Subcutaneous abdominal adipose tissue (tissue), 5 donors: ENCODE measurements around the gene GCK.
"Not testable (repeated sequence)": the region's sequence is repeated elsewhere in the genome, so short reads cannot be mapped to it uniquely, and the experiment has no call there.

Source experiments
- H3K27ac ChIP-seq: one replicate; pipeline ENCODE4 v1.7.0; 2013; ENCODE audit warnings: low read depth, mild to moderate bottlenecking, inconsistent platforms, low read length, moderate library complexity
- H3K27me3 ChIP-seq, 5 donors: one replicate each; pipeline ENCODE4 v1.7.0; 2013; ENCODE audit warnings: low read length in 5 of 5, inconsistent platforms in 1 of 5; ENCODE audit not compliant: control insufficient read depth in 5 of 5, insufficient read depth in 4 of 5
- H3K36me3 ChIP-seq, 5 donors: one replicate each; pipeline ENCODE4 v1.7.0; 2013; ENCODE audit warnings: low read length in 5 of 5; ENCODE audit not compliant: control insufficient read depth in 5 of 5, insufficient read depth in 5 of 5
- H3K4me1 ChIP-seq, 5 donors: one replicate each; pipeline ENCODE4 v1.7.0; 2013; ENCODE audit warnings: low read length in 5 of 5, mild to moderate bottlenecking in 3 of 5, moderate library complexity in 1 of 5; ENCODE audit not compliant: control insufficient read depth in 5 of 5, insufficient read depth in 5 of 5
- H3K4me3 ChIP-seq, 5 donors: one replicate each; pipeline ENCODE4 v1.7.0; 2013; ENCODE audit warnings: low read length in 5 of 5, low read depth in 1 of 5
- H3K9ac ChIP-seq, 5 donors: one replicate each; pipeline ENCODE4 v1.7.0; 2013; ENCODE audit warnings: low read length in 5 of 5, mild to moderate bottlenecking in 4 of 5, moderate library complexity in 3 of 5
- H3K9me3 ChIP-seq, 5 donors: one replicate each; pipeline ENCODE4 v1.7.0; 2013; ENCODE audit warnings: low read length in 5 of 5; ENCODE audit not compliant: control insufficient read depth in 5 of 5
- donor health status: healthy.
- donor health status: healthy.
- donor health status: healthy.
- donor health status: healthy.
- donor health status: healthy.

The GCK gene

GRCh38 chr7:44184206-44184872 lies 4.9 kb downstream of the GCK start:
- no peaks in the 10 kb centered on the region for H3K4me1 ChIP-seq
- H3K36me3 ChIP-seq = no peaks in the 10 kb centered on the region
- peaks cover 7 to 15% (median 14%) of the 10 kb centered on the region in 5 donors for H3K9me3 ChIP-seq
- H3K27me3 ChIP-seq = peaks cover 0 to 11% (median 4%) of the 10 kb centered on the region in 5 donors
- H3K4me3 ChIP-seq = no peak overlapping the region
- no peak overlapping the region for H3K27ac ChIP-seq
- H3K9ac ChIP-seq = no peak overlapping the region

- Histone ChIP-seq H3K36me3 (no peaks in the 10 kb centered on the region), H3K9me3 (peaks cover 7 to 15% (median 14%) of the 10 kb centered on the region in 5 donors), H3K27me3 (peaks cover 0 to 8% (median 3%) of the 10 kb centered on the region in 5 donors), H3K4me1 (no peaks in the 10 kb centered on the region), H3K9ac (no peak overlapping the region), H3K27ac (no peak overlapping the region), H3K4me3 (no peak overlapping the region)
Measured at GRCh38 chr7:44183386-44183785, 5.9 kb downstream of the GCK start.

GRCh38 chr7:44182827-44183226 lies 6.4 kb downstream of the GCK start:
- H3K27ac ChIP-seq = no peak overlapping the region
- H3K36me3 ChIP-seq = no peaks in the 10 kb centered on the region
- no peak overlapping the region for H3K9ac ChIP-seq

GRCh38 chr7:44180631-44181030 lies 8.6 kb downstream of the GCK start:
- H3K36me3 ChIP-seq = no peaks in the 10 kb centered on the region

More at GRCh38 chr7:44182827-44183226, 6.4 kb downstream of the GCK start:
- H3K4me3 ChIP-seq = no peak overlapping the region
- peaks cover 0 to 14% (median 4%) of the 10 kb centered on the region in 5 donors for H3K27me3 ChIP-seq
- H3K9me3 ChIP-seq = peaks cover 7 to 15% (median 14%) of the 10 kb centered on the region in 5 donors
- H3K4me1 ChIP-seq = no peaks in the 10 kb centered on the region

GRCh38 chr7:44177570-44178131 lies 11.6 kb downstream of the GCK start:
- Histone ChIP-seq H3K27me3 (peaks cover 0 to 19% (median 5%) of the 10 kb centered on the region in 5 donors), H3K4me1 (no peaks in the 10 kb centered on the region), H3K36me3 (no peaks in the 10 kb centered on the region), H3K27ac (no peak overlapping the region), H3K9ac (no peak overlapping the region), H3K9me3 (peaks cover 6 to 9% (median 7%) of the 10 kb centered on the region in 5 donors), H3K4me3 (no peak overlapping the region)

More at GRCh38 chr7:44180631-44181030, 8.6 kb downstream of the GCK start:
- Histone ChIP-seq H3K9me3 (peaks cover 7 to 15% (median 14%) of the 10 kb centered on the region in 5 donors), H3K9ac (no peak overlapping the region), H3K27me3 (peaks cover 0 to 19% (median 8%) of the 10 kb centered on the region in 5 donors), H3K27ac (no peak overlapping the region), H3K4me1 (no peaks in the 10 kb centered on the region), H3K4me3 (no peak overlapping the region)

- Histone ChIP-seq H3K27me3 (peaks cover 0 to 16% (median 5%) of the 10 kb centered on the region in 5 donors), H3K27ac (no peak overlapping the region)
Measured at GRCh38 chr7:44176486-44176885, 12.8 kb downstream of the GCK start.

GRCh38 chr7:44175730-44176129 lies 13.5 kb downstream of the GCK start:
- Histone ChIP-seq H3K27ac (no peak overlapping the region), H3K9ac (no peak overlapping the region), H3K36me3 (no peaks in the 10 kb centered on the region), H3K27me3 (peaks cover 0 to 14% (median 5%) of the 10 kb centered on the region in 5 donors), H3K9me3 (no peaks in the 10 kb centered on the region), H3K4me1 (no peaks in the 10 kb centered on the region), H3K4me3 (no peak overlapping the region)

More at GRCh38 chr7:44176486-44176885, 12.8 kb downstream of the GCK start:
- Histone ChIP-seq H3K4me3 (no peak overlapping the region), H3K36me3 (no peaks in the 10 kb centered on the region), H3K4me1 (no peaks in the 10 kb centered on the region), H3K9me3 (no peaks in the 10 kb centered on the region), H3K9ac (no peak overlapping the region)

GRCh38 chr7:44174694-44174948 lies 14.6 kb downstream of the GCK start:
- not testable (repeated sequence) for H3K4me1 ChIP-seq, H3K9me3 ChIP-seq, H3K27ac ChIP-seq, H3K36me3 ChIP-seq, H3K9ac ChIP-seq, H3K4me3 ChIP-seq
- peaks cover 0 to 14% (median 5%) of the 10 kb centered on the region in 5 donors for H3K27me3 ChIP-seq

GRCh38 chr7:44173911-44174693 lies 15.1 kb downstream of the GCK start:
- H3K27ac ChIP-seq = no peak overlapping the region
- no peaks in the 10 kb centered on the region for H3K4me1 ChIP-seq
- H3K9ac ChIP-seq = no peak overlapping the region
- H3K9me3 ChIP-seq = no peaks in the 10 kb centered on the region
- H3K36me3 ChIP-seq = no peaks in the 10 kb centered on the region
- H3K4me3 ChIP-seq = no peak overlapping the region
- peaks cover 0 to 14% (median 5%) of the 10 kb centered on the region in 5 donors for H3K27me3 ChIP-seq

GRCh38 chr7:44172803-44173424 lies 16.3 kb downstream of the GCK start:
- H3K4me3 ChIP-seq = no peak overlapping the region
- no peak overlapping the region for H3K9ac ChIP-seq
- H3K36me3 ChIP-seq = no peaks in the 10 kb centered on the region
- H3K4me1 ChIP-seq = no peaks in the 10 kb centered on the region
- H3K27me3 ChIP-seq = peaks cover 0 to 10% (median 5%) of the 10 kb centered on the region in 5 donors
- H3K9me3 ChIP-seq = no peaks in the 10 kb centered on the region
- no peak overlapping the region for H3K27ac ChIP-seq
